Measurements from ENCODE around the gene SLC2A1. TPM values are rescaled to one million over a fixed set of nuclear protein-coding genes. Genes with fewer than 3 reads are reported as not detected.

Gene SLC2A1
- total and polyA plus RNA-seq, 2 of the 13 experiments (the other 11 are each of a cell fraction or from before 2014, with no cell fraction given), result 125 to 423 TPM

GRCh38 chr1:42979896-42980800 lies 21.5 kb upstream of the SLC2A1 start (continued):
- TF ChIP-seq ATF4 (CRISPR knock-in tag; IDR thresholded peaks at IDR 0.05) (peak in 1 of 2 experiments; percentile 89; a peak in 2 of 4 replicates), NFYC (CRISPR knock-in tag; IDR thresholded peaks at IDR 0.05) (no peak), PBX2 (CRISPR knock-in tag; IDR thresholded peaks at IDR 0.05) (no peak), NFATC3 (CRISPR knock-in tag; IDR thresholded peaks at IDR 0.05) (no peak), POGK (CRISPR knock-in tag; conservative IDR thresholded peaks at IDR 0.05) (no peak), ATF6 (CRISPR knock-in tag; conservative IDR thresholded peaks at IDR 0.05) (no peak), SALL1 (CRISPR knock-in tag; IDR thresholded peaks at IDR 0.05) (peak; percentile 20; the same call in 1 of the 2 replicates), FOXK1 (CRISPR knock-in tag; IDR thresholded peaks at IDR 0.05; ENCODE audit: borderline replicate concordance, low read depth) (no peak), ZNF569 (CRISPR knock-in tag; IDR thresholded peaks at IDR 0.05; ENCODE audit: borderline replicate concordance) (no peak), ZNF558 (CRISPR knock-in tag; IDR thresholded peaks at IDR 0.05; ENCODE audit: borderline replicate concordance) (no peak), ZSCAN30 (CRISPR knock-in tag; IDR thresholded peaks at IDR 0.05) (no peak), NFKBIZ (CRISPR knock-in tag; IDR thresholded peaks at IDR 0.05) (no peak), ZBTB43 (CRISPR knock-in tag; conservative IDR thresholded peaks at IDR 0.05) (no peak), ZNF619 (CRISPR knock-in tag; IDR thresholded peaks at IDR 0.05) (no peak), NFE2 (CRISPR knock-in tag; IDR thresholded peaks at IDR 0.05) (no peak), SMAD9 (CRISPR knock-in tag; IDR thresholded peaks at IDR 0.05) (no peak), SNAI1 (CRISPR knock-in tag; IDR thresholded peaks at IDR 0.05; ENCODE audit: borderline replicate concordance) (no peak), ZMAT5 (CRISPR knock-in tag; IDR thresholded peaks at IDR 0.05; ENCODE audit: borderline replicate concordance, low read depth) (no peak), ZBTB14 (CRISPR knock-in tag; IDR thresholded peaks at IDR 0.05) (no peak), ZNF713 (CRISPR knock-in tag; IDR thresholded peaks at IDR 0.05) (no peak)
